Pericardium fibroblast (primary cell): ENCODE results near the gene ABCB6. TPM values are rescaled to one million over a fixed set of nuclear protein-coding genes. Genes with fewer than 3 reads are reported as not detected.

Experiments
- total RNA-seq: library from RNA; depleted of rRNA; stranded (reverse); fragments of >200 nt; gene quantifications from 2 replicates; pipeline ENCODE4 v1.2.3, GENCODE V29; 2015

Gene ABCB6
- total RNA-seq = 22.0 and 33.0 TPM in 2 replicates

GRCh38 chr2:219218732-219219701 lies at the start of gene ABCB6:
ABCB6 (minus strand) TSS chr2:219218958; CDS start chr2:219218673, 285 bp downstream.

DNA sequence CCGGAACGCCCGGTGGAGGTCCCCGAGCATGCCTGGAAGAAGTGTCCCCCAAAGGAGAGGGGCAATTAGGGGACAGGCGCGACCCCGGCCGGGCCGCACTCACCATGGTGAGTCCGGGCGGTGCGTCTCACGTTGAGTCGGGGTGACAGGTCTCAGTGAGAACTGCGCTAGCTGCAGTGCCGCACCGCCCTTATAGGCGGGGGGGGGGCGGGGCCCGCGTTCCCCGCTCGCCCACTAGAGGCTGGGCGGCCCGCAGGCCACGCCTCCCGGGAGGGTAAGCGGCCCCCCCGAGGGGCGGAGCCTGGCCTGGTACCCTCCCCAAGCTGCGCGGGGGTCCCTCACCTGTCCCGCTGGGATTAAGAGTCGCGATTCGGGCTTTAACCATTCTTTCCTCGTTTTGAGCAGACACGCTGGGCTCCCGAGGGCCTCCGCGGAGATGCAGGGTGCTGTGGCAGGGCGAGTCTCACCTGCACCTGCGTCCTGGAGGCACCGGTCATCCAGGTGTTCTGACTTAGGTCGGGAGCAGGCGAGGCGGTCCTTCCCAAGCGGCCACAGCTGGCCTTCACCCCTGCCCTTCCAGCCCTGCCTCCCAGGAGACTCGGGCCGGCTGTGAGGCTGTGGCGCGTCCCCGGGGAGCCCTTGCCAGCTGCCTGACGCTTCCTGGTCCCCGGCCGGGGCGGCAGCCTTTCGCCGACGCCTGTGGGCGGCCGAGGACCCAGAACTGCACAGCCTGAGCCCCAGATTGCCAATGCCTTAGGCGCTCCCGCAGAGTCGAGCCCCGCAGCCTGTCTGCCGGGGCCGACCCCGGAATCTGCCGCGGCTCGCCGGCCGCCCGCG lies 35.2 kb upstream of the ABCB6 start, which contains the start of gene TUBA4A:
Gene TUBA4A, minus strand, starts transcription at position 166 of the 837 bp plus-strand sequence. Its CDS starts 60 bp downstream, at position 106.

DNA sequence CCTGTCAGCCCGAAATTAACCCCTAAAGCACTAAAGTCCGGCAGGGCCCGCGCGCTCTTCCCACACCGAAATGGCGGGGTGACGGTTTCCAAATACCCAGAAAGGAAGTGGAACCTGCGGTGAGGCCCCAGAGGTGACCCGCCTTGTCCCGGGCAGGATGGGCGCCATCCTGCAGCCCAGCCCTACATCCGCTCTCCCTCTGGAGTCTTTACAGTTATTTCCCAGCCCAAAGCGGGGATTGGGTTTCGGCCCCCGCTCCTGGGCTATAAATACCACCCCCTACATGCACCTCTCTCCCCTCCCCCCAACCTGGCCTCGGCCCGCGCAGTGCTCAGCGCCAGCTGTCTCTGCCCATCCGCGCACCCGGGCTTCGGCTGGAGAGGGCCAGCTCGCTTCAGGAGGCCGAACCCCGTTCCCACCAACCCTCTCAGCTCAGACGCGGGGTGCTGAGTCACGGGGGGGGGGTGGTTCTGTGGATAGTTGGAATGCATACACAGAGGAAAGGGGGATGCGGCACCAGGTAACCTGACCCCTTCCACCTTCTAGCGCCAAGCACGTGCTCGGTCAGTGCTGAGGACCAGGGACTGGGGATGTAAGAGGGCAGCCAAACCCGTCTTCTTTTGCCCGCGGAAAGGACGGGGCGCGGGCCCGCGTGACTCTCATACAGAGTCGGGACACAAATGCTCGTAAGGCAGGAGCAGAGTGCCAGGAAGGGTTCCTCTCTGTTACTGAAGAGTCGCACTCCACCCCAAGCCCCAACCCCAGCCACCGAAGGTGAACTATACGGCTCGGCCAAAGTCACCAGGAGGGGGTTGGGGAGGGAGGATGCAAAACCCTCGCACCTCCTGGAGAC lies 34.4 kb upstream of the ABCB6 start, which contains the start of gene TUBA4B:
Gene TUBA4B, plus strand, starts transcription at position 344 of the 853 bp plus-strand sequence. Its CDS starts 165 bp downstream, at position 509.

GRCh38 chr2:219245148-219245898 lies 26.6 kb upstream of the ABCB6 start, which contains the start of the genes GLB1L and STK16:
GLB1L (minus strand) TSS chr2:219245444; CDS start chr2:219243573, 1,871 bp downstream.
STK16 (plus strand) TSS chr2:219245479; CDS start chr2:219246000, 521 bp downstream.

DNA sequence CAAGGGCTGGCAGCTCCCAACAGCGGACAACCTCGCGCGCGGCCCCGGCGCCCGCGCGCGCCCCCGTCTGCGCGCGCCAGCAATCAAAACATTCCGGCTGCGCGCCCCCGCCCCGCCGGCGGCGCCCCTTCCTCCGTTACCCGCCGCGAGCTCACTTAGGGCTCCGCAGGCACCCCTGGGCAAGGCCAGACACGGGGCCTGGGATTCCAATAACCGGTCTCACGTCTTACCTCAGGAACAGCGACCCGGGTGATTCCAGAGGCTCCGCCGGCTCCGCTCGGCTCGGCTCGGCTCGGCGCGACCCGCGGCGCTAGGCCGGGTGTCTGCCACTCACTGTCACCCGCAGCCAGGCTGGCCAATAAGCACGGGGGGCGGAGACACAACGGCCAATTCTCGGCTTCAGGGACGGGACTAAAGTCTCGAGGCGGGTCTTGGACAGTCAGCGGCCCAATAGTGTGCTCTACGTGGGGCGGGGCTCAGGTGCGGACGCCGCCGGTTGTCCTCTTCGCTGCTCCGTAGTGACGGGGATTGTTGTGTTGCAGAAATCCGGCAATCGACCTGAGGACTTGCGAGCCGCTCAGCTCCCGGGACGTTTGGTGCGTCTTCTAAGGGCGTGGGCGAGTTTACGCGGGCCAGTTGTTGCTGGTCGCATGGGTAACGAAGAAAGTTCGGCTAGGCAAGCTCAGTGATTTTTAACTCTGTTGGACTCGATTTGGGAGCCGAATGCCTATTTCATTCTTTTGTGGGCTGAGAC lies 10.7 kb upstream of the ABCB6 start, which contains the start of the genes ANKZF1 and ATG9A:
Gene ANKZF1, plus strand, starts transcription at position 502 of the 754 bp plus-strand sequence. CDS start 452 bp downstream, outside the sequence.
Gene ATG9A, minus strand, starts transcription at position 332 of the 754 bp plus-strand sequence. CDS start 1,612 bp downstream, outside the sequence.

DNA sequence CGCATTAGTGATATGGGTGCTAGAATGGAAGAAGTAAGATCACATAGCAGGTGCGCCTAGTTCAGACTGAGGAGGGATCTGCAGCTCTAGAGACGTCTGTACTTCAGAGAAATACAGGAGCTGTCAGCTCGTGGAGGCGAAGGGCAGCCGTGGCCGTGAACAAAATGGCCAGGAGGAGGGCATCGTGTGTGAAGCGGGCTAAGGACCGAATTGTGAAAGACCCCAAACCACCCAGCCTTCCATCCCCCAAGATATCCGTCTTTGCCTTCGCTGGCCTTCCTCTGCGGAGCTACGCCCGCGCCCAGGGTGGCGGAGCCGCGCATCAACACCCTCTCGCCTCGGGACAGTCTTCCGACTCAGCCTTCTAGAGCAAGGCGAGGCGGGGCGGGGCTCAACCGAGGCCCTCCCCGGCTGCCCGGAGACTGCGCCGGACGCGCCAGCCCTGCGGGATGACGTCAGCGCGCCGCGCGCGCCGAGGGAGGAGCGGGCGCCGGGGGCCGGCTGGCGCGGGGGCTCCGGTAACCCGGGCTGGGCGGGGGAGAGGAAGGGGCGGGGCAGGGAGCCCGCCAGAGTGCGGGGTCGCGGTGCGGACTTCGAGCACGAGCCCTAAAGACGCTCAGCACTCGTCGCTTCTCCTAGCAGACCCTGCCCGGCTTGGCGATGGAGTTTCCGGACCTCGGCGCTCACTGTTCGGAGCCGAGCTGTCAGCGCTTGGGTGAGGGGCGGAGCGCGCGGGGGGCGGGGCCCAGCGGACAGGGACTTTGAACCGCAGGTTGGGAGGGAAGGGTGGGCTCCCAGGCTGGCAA lies 12.2 kb downstream of the ABCB6 start, which contains the start of gene ZFAND2B:
Gene ZFAND2B, plus strand, starts transcription at position 455 of the 806 bp plus-strand sequence. Its CDS starts 206 bp downstream, at position 661.

DNA sequence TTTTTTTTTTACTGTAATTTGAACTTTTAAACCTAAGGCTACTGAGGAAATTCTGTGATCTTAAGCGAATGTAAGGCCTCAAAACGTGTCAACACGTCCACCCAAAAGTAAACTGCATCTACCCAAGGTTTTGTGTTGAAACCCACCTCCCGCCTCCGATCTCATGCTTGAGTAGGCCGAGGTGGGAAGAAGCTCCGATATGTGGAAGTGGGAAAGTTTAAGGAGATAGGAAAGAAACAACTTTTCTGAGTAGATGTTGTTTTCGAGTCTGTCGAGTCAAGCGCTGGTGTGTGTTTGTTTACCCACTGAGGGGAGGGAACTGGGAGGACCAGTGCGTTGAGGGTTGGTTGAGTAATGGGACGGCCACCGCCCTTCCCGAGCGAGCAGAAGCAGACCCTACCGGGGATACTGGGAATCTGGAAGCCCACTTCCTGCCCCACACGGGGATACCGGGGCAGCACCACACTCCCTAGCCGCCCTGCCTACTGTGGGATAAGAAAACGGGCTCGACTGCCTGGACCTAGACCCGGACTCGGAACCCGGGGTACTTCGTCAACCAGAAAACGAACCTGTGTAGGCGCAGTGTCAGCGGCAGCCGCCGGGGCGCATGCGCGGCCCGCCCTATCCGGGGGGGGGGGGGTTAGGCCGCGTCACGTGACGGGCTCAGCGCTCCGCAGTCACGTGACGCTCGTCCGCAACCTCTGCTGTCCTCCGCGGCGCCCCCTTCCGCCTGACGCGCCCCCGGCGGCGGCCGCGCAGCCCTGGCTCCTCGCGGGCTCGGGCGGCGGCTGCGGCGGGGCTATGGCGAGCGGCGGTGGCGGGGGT lies 41.0 kb downstream of the ABCB6 start, which contains the start of gene RETREG2:
Gene RETREG2, plus strand, starts transcription at position 724 of the 825 bp plus-strand sequence. Its CDS starts 78 bp downstream, at position 802.

GRCh38 chr2:219176818-219177551 lies 41.8 kb downstream of the ABCB6 start, which contains the start of gene CNPPD1:
CNPPD1 (minus strand) TSS chr2:219176925; CDS start chr2:219176828, 97 bp downstream.

DNA sequence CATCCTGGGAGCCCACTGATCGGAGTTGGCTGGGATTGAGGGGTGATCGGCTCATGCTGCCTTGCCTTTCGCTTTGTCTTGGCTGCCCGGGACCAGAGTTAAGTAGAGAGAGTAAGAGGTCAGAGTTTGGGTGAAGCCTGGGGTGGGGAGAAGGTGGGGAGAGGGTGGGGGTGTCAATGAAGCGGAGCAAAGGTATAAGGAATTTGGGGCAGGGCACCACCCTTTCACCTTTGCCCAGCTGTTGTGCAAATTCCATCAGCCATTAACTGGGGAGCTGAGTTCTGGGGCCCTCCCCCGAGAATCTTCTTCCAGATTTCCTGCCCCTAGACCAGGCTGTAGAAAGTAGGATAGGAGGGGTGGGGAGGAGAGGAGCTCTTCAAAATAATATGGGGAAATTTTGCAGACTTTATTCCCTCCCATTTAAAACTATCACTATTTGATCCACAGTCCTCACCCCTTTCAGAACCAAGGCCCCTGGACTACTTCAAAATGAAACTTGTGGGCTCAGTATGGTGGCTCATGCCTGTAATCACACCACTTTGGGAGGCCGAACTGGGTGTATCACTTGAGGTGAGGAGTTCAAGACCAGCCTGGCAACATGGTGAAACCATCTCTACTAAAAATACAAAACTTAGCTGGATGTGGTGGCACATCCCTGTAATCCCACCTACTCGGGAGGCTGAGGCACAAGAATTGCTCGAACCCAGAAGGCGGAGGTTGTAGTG lies 48.7 kb downstream of the ABCB6 start, which contains the start of gene SLC23A3:
Gene SLC23A3, minus strand, starts transcription at position 100 of the 725 bp plus-strand sequence. Its CDS starts 45 bp downstream, at position 55.

GRCh38 chr2:219160186-219161017 lies 58.4 kb downstream of the ABCB6 start, which contains the start of gene NHEJ1:
NHEJ1 (minus strand) TSS chr2:219160815; CDS start chr2:219158362, 2,453 bp downstream.

Other genes starting within 250 kb of the ABCB6 start
- not detected in 2 replicates for gene FEV, start 233.8 kb downstream of the ABCB6 start, total RNA-seq
- not detected in 2 replicates for gene CRYBA2, start 225.5 kb downstream of the ABCB6 start, total RNA-seq
- not detected in 2 replicates for gene CFAP65, start 177.4 kb downstream of the ABCB6 start, total RNA-seq
- gene IHH, start 158.0 kb downstream of the ABCB6 start, total RNA-seq = 0.12 TPM in 1 of 2 replicates, not detected in the other
- gene NHEJ1, start 58.1 kb downstream of the ABCB6 start, total RNA-seq = 20.0 and 24.2 TPM in 2 replicates
- 0.09 and 0.12 TPM in 2 replicates for gene SLC23A3, start 48.9 kb downstream of the ABCB6 start, total RNA-seq
- gene CNPPD1, start 42.0 kb downstream of the ABCB6 start, total RNA-seq = 20.2 and 24.2 TPM in 2 replicates
- 40.9 and 47.1 TPM in 2 replicates for gene RETREG2, start 40.7 kb downstream of the ABCB6 start, total RNA-seq
- 26.0 and 28.9 TPM in 2 replicates for gene ZFAND2B, start 12.2 kb downstream of the ABCB6 start, total RNA-seq
- 50.3 and 60.6 TPM in 2 replicates for gene ATG9A, start 10.7 kb upstream of the ABCB6 start, total RNA-seq
- 32.1 and 33.6 TPM in 2 replicates for gene ANKZF1, start 10.8 kb upstream of the ABCB6 start, total RNA-seq
- 13.0 and 24.3 TPM in 2 replicates for gene GLB1L, start 26.5 kb upstream of the ABCB6 start, total RNA-seq
- 12.2 and 13.4 TPM in 2 replicates for gene STK16, start 26.5 kb upstream of the ABCB6 start, total RNA-seq
- gene TUBA4B, start 34.3 kb upstream of the ABCB6 start, total RNA-seq = not detected in 2 replicates
- gene TUBA4A, start 35.0 kb upstream of the ABCB6 start, total RNA-seq = 2.0 and 6.0 TPM in 2 replicates
- 31.4 and 35.7 TPM in 2 replicates for gene DNAJB2, start 60.4 kb upstream of the ABCB6 start, total RNA-seq
- 4.6 and 6.0 TPM in 2 replicates for gene PTPRN, start 90.4 kb upstream of the ABCB6 start, total RNA-seq
- gene RESP18, start 113.8 kb upstream of the ABCB6 start, total RNA-seq = not detected in 2 replicates
- gene DNPEP, start 169.0 kb upstream of the ABCB6 start, total RNA-seq = 58.1 and 63.8 TPM in 2 replicates
- gene DES, start 199.4 kb upstream of the ABCB6 start, total RNA-seq = 98.0 and 165 TPM in 2 replicates
- gene SPEG, start 215.9 kb upstream of the ABCB6 start, total RNA-seq = 22.5 and 32.4 TPM in 2 replicates